SH-SY5Y (cell line): ENCODE measurements around the gene PCYT1A.

ENCODE experiments used
- GATA2 ChIP-seq: IDR thresholded peaks from 2 replicates; pipeline ENCODE4 v1.6.1; 2011; ENCODE audit warnings: mild to moderate bottlenecking, low read depth, low read length
- GATA3 ChIP-seq: IDR thresholded peaks from 2 replicates; pipeline ENCODE4 v1.6.1; 2011; ENCODE audit warnings: low read depth, mild to moderate bottlenecking, low read length, moderate library complexity

DNA sequence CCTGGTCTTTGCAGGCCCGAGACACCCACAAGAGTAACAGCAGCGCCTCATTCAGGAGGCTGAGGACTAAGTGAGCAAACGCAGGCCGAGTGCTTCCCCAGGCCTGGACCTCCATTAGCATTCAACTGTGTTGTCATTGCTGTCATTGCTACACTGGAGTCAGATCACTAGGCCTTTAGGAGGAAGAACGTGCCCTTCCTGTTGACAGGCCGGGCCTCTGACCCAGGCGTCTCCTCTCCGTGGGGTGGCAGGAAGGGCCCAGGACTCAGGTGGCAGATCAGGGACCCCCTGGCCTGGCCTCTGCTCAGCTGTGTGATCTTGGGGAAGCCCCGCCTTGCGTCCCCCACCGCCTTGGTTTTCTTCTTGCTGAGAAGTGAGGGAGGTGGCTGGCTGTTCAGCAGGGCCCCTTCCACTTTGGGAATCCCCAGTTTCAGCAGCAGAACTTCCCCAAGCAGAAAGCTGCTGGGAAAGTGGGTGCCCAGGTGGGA is 95.4 kb downstream of the PCYT1A start:
- TF ChIP-seq GATA3 (no peak), GATA2 (no peak)
